H1 (cell line): ENCODE data around the gene SLC16A8. TPM values are rescaled to one million over a fixed set of nuclear protein-coding genes. Genes with fewer than 3 reads are reported as not detected.
A peak's percentile ranks its signal among the peaks of the same experiment; 100 is the strongest.

Source experiments
- CTCF ChIA-PET: fragments of 300-600 bp; sonication (Branson Sonifier 250); formaldehyde crosslinking; loops from one replicate; lab custom pipeline; 2021; ENCODE audit not compliant: partially characterized antibody; lab: Charles Lee
- POLR2A ChIA-PET: fragments of 300-600 bp; sonication (Branson Sonifier 250); formaldehyde crosslinking; loops from one replicate; lab custom pipeline; 2021; ENCODE audit warnings: inconsistent platforms; ENCODE audit not compliant: partially characterized antibody; lab: Charles Lee
- DNase-seq, 2 experiments: peaks; one replicate each; pipeline versions ENCODE4 v3.0.0 to v3.0.0-alpha.2; 2010 to 2022; ENCODE audit warnings: low spot score in 2 of 2, low read depth in 1 of 2, mixed read lengths in 1 of 2
- FAIRE-seq: peaks from 2 replicates; lab custom pipeline; 2011; peaks lifted over from hg19 to GRCh38; lab: Jason Lieb, UNC
- H2AFZ ChIP-seq: 2 replicates; pipeline ENCODE4 v1.8.1; 2012; ENCODE audit warnings: low read length, inconsistent platforms
- H2AK5ac ChIP-seq: 2 replicates; pipeline ENCODE4 v1.6.1; 2013; ENCODE audit warnings: low read depth, low read length
- H2BK120ac ChIP-seq: replicated peaks from 2 replicates; pipeline ENCODE3; 2013; ENCODE audit warnings: low read depth, low read length, inconsistent platforms
- H2BK12ac ChIP-seq: 2 replicates; pipeline ENCODE4 v1.6.1; 2013; ENCODE audit warnings: low read depth, low read length
- H2BK15ac ChIP-seq: 2 replicates; pipeline ENCODE4 v1.6.1; 2013; ENCODE audit warnings: low read length
- H2BK20ac ChIP-seq: 2 replicates; pipeline ENCODE4 v1.6.1; 2013; ENCODE audit warnings: low read length
- H2BK5ac ChIP-seq: 2 replicates; pipeline ENCODE4 v1.6.1; 2013; ENCODE audit warnings: low read depth, low read length
- H3K14ac ChIP-seq: 2 replicates; pipeline ENCODE4 v1.6.1; 2013; ENCODE audit warnings: inconsistent platforms; ENCODE audit not compliant: insufficient read length
- H3K18ac ChIP-seq: 2 replicates; pipeline ENCODE4 v1.6.1; 2013; ENCODE audit warnings: low read length; ENCODE audit errors: extremely low read depth
- H3K23ac ChIP-seq: 2 replicates; pipeline ENCODE4 v1.6.1; 2013; ENCODE audit warnings: inconsistent platforms; ENCODE audit not compliant: insufficient read length
- H3K23me2 ChIP-seq: 2 replicates; pipeline ENCODE4 v1.6.1; 2013; ENCODE audit warnings: low read depth, low read length
- H3K27ac ChIP-seq: 2 replicates; pipeline ENCODE4 v1.6.1; 2011; ENCODE audit warnings: low read depth, low read length, inconsistent platforms
- H3K27me3 ChIP-seq, 4 experiments: replicated peaks in 1 of 4; 1 replicate in 1 of 4; 2 replicates in 3 of 4; pipeline versions ENCODE4 v1.6.1 to v1.8.1; 2011 to 2013; ENCODE audit warnings: low read length in 3 of 4, mild to moderate bottlenecking in 3 of 4, inconsistent platforms in 2 of 4, mixed read lengths in 2 of 4, moderate library complexity in 1 of 4; ENCODE audit not compliant: control insufficient read depth in 3 of 4, insufficient read depth in 3 of 4; ENCODE audit errors: extremely low read depth in 1 of 4
- H3K36me3 ChIP-seq, 4 experiments: 2 replicates each; pipeline versions ENCODE4 v1.6.1 to v1.8.1; 2011 to 2013; ENCODE audit warnings: mild to moderate bottlenecking in 4 of 4, low read length in 3 of 4, moderate library complexity in 2 of 4, control low read depth in 1 of 4, inconsistent platforms in 1 of 4; ENCODE audit not compliant: insufficient read depth in 4 of 4, control insufficient read depth in 2 of 4
- H3K4ac ChIP-seq: replicated peaks from 2 replicates; pipeline ENCODE3; 2013; ENCODE audit warnings: low read length, low read depth, mixed read lengths, inconsistent platforms; ENCODE audit not compliant: insufficient read length
- H3K4me1 ChIP-seq, 4 experiments: replicated peaks in 1 of 4; 1 replicate in 1 of 4; 2 replicates in 3 of 4; pipeline versions ENCODE4 v1.6.1 to v1.8.1; 2011 to 2013; ENCODE audit warnings: low read length in 3 of 4, inconsistent platforms in 2 of 4, mixed read lengths in 1 of 4; ENCODE audit not compliant: insufficient read depth in 4 of 4, control insufficient read depth in 3 of 4
- H3K4me2 ChIP-seq, 2 experiments: 2 replicates each; pipeline versions ENCODE4 v1.6.1 to v1.8.1; 2011 to 2013; ENCODE audit warnings: low read depth in 2 of 2, low read length in 2 of 2, control low read depth in 1 of 2, inconsistent platforms in 1 of 2, mild to moderate bottlenecking in 1 of 2; ENCODE audit not compliant: insufficient read depth in 1 of 2
- H3K4me3 ChIP-seq, 4 experiments: fragments of 200-600, 300-600 bp in 1 of 4; sonication (generic), shearing (Covaris generic), sonication (Bioruptor Twin) in 1 of 4; 2 replicates each; pipeline versions ENCODE4 v1.5.1 to v1.8.1; 2011 to 2016; ENCODE audit warnings: low read length in 4 of 4, low read depth in 3 of 4, control low read depth in 2 of 4, inconsistent platforms in 2 of 4, mild to moderate bottlenecking in 2 of 4, mixed read lengths in 1 of 4, moderate library complexity in 1 of 4; ENCODE audit not compliant: insufficient read depth in 2 of 4; ENCODE audit errors: extremely low read depth in 1 of 4
- H3K56ac ChIP-seq: replicated peaks from 2 replicates; pipeline ENCODE3; 2013; ENCODE audit warnings: low read depth, mild to moderate bottlenecking, mixed read lengths, low read length, inconsistent platforms; ENCODE audit not compliant: insufficient read length
- H3K79me1 ChIP-seq: 2 replicates; pipeline ENCODE4 v1.6.1; 2013; ENCODE audit warnings: low read depth, low read length, control low read depth
- H3K79me2 ChIP-seq, 2 experiments: 2 replicates each; pipeline versions ENCODE4 v1.6.1 to v1.8.1; 2012 to 2013; ENCODE audit warnings: low read length in 2 of 2, mild to moderate bottlenecking in 2 of 2, inconsistent platforms in 1 of 2; ENCODE audit not compliant: insufficient read depth in 2 of 2, control insufficient read depth in 1 of 2
- H3K9ac ChIP-seq, 4 experiments: replicated peaks in 1 of 4; 1 replicate in 1 of 4; 2 replicates in 3 of 4; pipeline versions ENCODE4 v1.6.1 to v1.8.1; 2011 to 2013; ENCODE audit warnings: low read depth in 3 of 4, low read length in 3 of 4, control low read depth in 2 of 4, mild to moderate bottlenecking in 2 of 4, moderate library complexity in 2 of 4, inconsistent platforms in 1 of 4; ENCODE audit errors: extremely low read depth in 1 of 4
- H3K9me3 ChIP-seq, 2 experiments: 2 replicates each; pipeline versions ENCODE4 v1.6.1 to v1.8.1; 2012 to 2013; ENCODE audit warnings: mild to moderate bottlenecking in 2 of 2, moderate library complexity in 2 of 2, control low read depth in 1 of 2, inconsistent platforms in 1 of 2, low read depth in 1 of 2, low read length in 1 of 2, mixed read lengths in 1 of 2; ENCODE audit not compliant: insufficient read depth in 2 of 2
- H4K20me1 ChIP-seq, 2 experiments: replicated peaks in 1 of 2; 2 replicates each; pipeline versions ENCODE3 to v1.8.1; 2011 to 2013; ENCODE audit warnings: inconsistent platforms in 2 of 2, low read length in 2 of 2, mild to moderate bottlenecking in 1 of 2; ENCODE audit not compliant: insufficient read depth in 2 of 2, control insufficient read depth in 1 of 2
- H4K5ac ChIP-seq: 2 replicates; pipeline ENCODE4 v1.6.1; 2013; ENCODE audit warnings: low read length, low read depth, mixed read lengths, inconsistent platforms; ENCODE audit not compliant: insufficient read length
- H4K8ac ChIP-seq: 2 replicates; pipeline ENCODE4 v1.8.0; 2013; ENCODE audit warnings: mild to moderate bottlenecking, moderate library complexity, low read length, inconsistent platforms; ENCODE audit not compliant: insufficient read depth; ENCODE audit errors: extremely low read depth
- H4K91ac ChIP-seq: replicated peaks from 2 replicates; pipeline ENCODE3; 2013; ENCODE audit warnings: low read length, mixed read lengths, inconsistent platforms; ENCODE audit not compliant: insufficient read length
- BCL11A ChIP-seq, 2 experiments: IDR thresholded peaks; one replicate each; pipeline ENCODE4 v1.6.1; 2011; ENCODE audit warnings: low read depth in 2 of 2, low read length in 2 of 2, mild to moderate bottlenecking in 2 of 2
- BRCA1 ChIP-seq: IDR thresholded peaks from 2 replicates; pipeline ENCODE4 v1.6.1; 2012; ENCODE audit warnings: low read depth, low read length, improper control_type of control experiment
- CHD1 ChIP-seq: IDR thresholded peaks from 2 replicates; pipeline ENCODE4 v1.6.1; 2012; ENCODE audit warnings: low read depth, low read length, improper control_type of control experiment
- CTCF ChIP-seq, 3 experiments: IDR thresholded peaks; 1 replicate in 2 of 3; 2 replicates in 1 of 3; pipeline versions ENCODE4 v1.5.1 to v1.6.1; 2011; ENCODE audit warnings: low read length in 3 of 3, mild to moderate bottlenecking in 3 of 3, inconsistent platforms in 2 of 3, low read depth in 1 of 3, moderate library complexity in 1 of 3; ENCODE audit not compliant: insufficient read depth in 1 of 3; ENCODE audit errors: control extremely low read depth in 1 of 3
- FOSL1 ChIP-seq: IDR thresholded peaks from 2 replicates; pipeline ENCODE4 v1.6.1; 2011; ENCODE audit warnings: mild to moderate bottlenecking, low read depth, low read length, moderate library complexity; ENCODE audit not compliant: insufficient read depth
- MAFK ChIP-seq: IDR thresholded peaks from 2 replicates; pipeline ENCODE4 v1.6.1; 2012; ENCODE audit warnings: low read depth, mild to moderate bottlenecking, improper control_type of control experiment, low read length
- RFX5 ChIP-seq: IDR thresholded peaks from 2 replicates; pipeline ENCODE4 v1.6.1; 2011; ENCODE audit warnings: low read depth, low read length, improper control_type of control experiment, borderline replicate concordance
- SIRT6 ChIP-seq: IDR thresholded peaks from one replicate; pipeline ENCODE4 v1.7.1; 2012; ENCODE audit warnings: low read length, inconsistent platforms
- SRF ChIP-seq: IDR thresholded peaks from 2 replicates; pipeline ENCODE4 v1.6.1; 2011; ENCODE audit warnings: mild to moderate bottlenecking, low read depth, low read length, moderate library complexity
- WGBS, 2 experiments: shearing (Covaris generic) in 1 of 2; methylation state at CpG; one replicate each; pipeline versions ENCODE4 v1.1.6 to v1.1.7; 2013 to 2015; ENCODE audit warnings: low lambda C conversion rate in 2 of 2, mixed read lengths in 2 of 2, inconsistent platforms in 1 of 2, low coverage in 1 of 2, missing lambda C conversion rate in 1 of 2; ENCODE audit not compliant: insufficient replicate concordance in 2 of 2, insufficient coverage in 1 of 2, insufficient read length in 1 of 2; ENCODE audit errors: extremely low coverage in 1 of 2, missing lambda C conversion rate in 1 of 2; 5-methylcytosine and 5-hydroxymethylcytosine counted together
- polyA plus RNA-seq, 7 experiments: library from polyadenylated mRNA; depleted of rRNA in 3 of 7; stranded (reverse) in 5 of 7; unstranded in 2 of 7; fragments of >200 nt in 5 of 7; fragments of 200-250 nt in 2 of 7; gene quantifications; 1 replicate in 5 of 7; 2 replicates in 1 of 7; 4 replicates in 1 of 7; pipeline versions ENCODE4 v1.2.1 to v1.2.3, GENCODE V29; 2011 to 2013; ENCODE audit warnings: missing spikeins in 2 of 7, mixed read lengths in 2 of 7
- total RNA-seq: library from RNA; stranded (reverse); fragmentation: NEBNext Ultra II Directional; extraction: Animal tissue kit (Norgen Biotek cat#: 25700); gene quantifications from 2 replicates; pipeline ENCODE4 v1.2.1, GENCODE V29; 2021

The SLC16A8 gene
- total and polyA plus RNA-seq, 2 of the 8 experiments (the other 6 are each of a cell fraction or from before 2014, with no cell fraction given) = 0.70 TPM; not detected in 1

- H2BK20ac ChIP-seq = no peak overlapping the region
- H3K9ac ChIP-seq = no peak overlapping the region
- no peak overlapping the region for H4K91ac ChIP-seq
- no peak overlapping the region for H3K14ac ChIP-seq
- no peak overlapping the region for H3K56ac ChIP-seq
- H2BK12ac ChIP-seq = peak overlapping the region; percentile 77; the same call in 1 of the 2 replicates
- H3K36me3 ChIP-seq = no peaks in the 10 kb centered on the region
- H3K79me1 ChIP-seq = no peaks in the 10 kb centered on the region
- H4K8ac ChIP-seq = no peak overlapping the region
- peaks cover 0 to 2% of the 10 kb centered on the region in 2 experiments for H4K20me1 ChIP-seq
- CTCF ChIA-PET = interaction anchor here (0.6 to 13.7 kb wide), 43 partner anchors 9 to 493 kb away, joined by 3 to 264 read pairs (median 5); partner anchors contain the start of genes BAIAP2L2, MAFF, PICK1 and PLA2G6
- peaks cover 4% of the 10 kb centered on the region; the same call in 1 of the 2 replicates for H3K23me2 ChIP-seq
- H3K4me1 ChIP-seq = peaks cover 0 to 6% (median 4%) of the 10 kb centered on the region in 4 experiments; a peak in 5 of 7 replicates
- peak overlapping the region in 1 of 4 experiments; percentile 60; a peak in 1 of 8 replicates for H3K4me3 ChIP-seq
- H3K18ac ChIP-seq = no peak overlapping the region
- H3K9me3 ChIP-seq = no peaks in the 10 kb centered on the region
- H2BK15ac ChIP-seq = peak overlapping the region; percentile 88
- no peak overlapping the region for H2BK120ac ChIP-seq
- peak overlapping the region; percentile 40; the same call in 1 of the 2 replicates for H2AK5ac ChIP-seq
- no peak overlapping the region for H2BK5ac ChIP-seq
- no peaks in the 10 kb centered on the region for H3K27me3 ChIP-seq
- no peak overlapping the region for H3K27ac ChIP-seq
- FAIRE-seq = no peak
- no peak overlapping the region for H2AFZ ChIP-seq
- H3K4me2 ChIP-seq = peak overlapping the region in 1 of 2 experiments; percentile 85; a peak in 2 of 4 replicates
- H3K79me2 ChIP-seq = no peaks in the 10 kb centered on the region
- no peak overlapping the region for H4K5ac ChIP-seq
- no peak overlapping the region for H3K4ac ChIP-seq
- H3K23ac ChIP-seq = no peak overlapping the region
- DNase-seq = no peak
- WGBS, 2 experiments = 85% methylated on average over 9 of the region's 9 CpGs; no CpG with 5 or more reads in 1 of the 2 experiments
- POLR2A ChIA-PET = interaction anchor here (0.8 to 3.2 kb wide), 10 partner anchors 8 to 166 kb away, joined by 3 to 10 read pairs (median 4); partner anchors contain the start of genes BAIAP2L2 and MAFF
- TF ChIP-seq BRCA1 = no peak
- no peak for TF ChIP-seq BCL11A (IDR thresholded peaks at IDR 0.05; ENCODE audit: low read depth in 2 of 2, low read length in 2 of 2)
- TF ChIP-seq MAFK = no peak
- TF ChIP-seq CHD1 = no peak
- no peak for TF ChIP-seq SRF
- TF ChIP-seq RFX5 = no peak
- TF ChIP-seq FOSL1 = no peak
- no peak for TF ChIP-seq CTCF (IDR thresholded peaks at IDR 0.05; ENCODE audit: control extremely low read depth in 1 of 3, insufficient read depth in 1 of 3, low read depth in 1 of 3, low read length in 3 of 3)
- no peak for TF ChIP-seq SIRT6
Observed at GRCh38 chr22:38098410-38099249, 14.6 kb upstream of the SLC16A8 start.
